Measurements from ENCODE around the gene RFX7.

- no peak for TF ChIP-seq EP300 (IDR thresholded peaks at IDR 0.05)
- TF ChIP-seq CTCF (IDR thresholded peaks at IDR 0.05): no peak
- no peak for TF ChIP-seq POLR2A (IDR thresholded peaks at IDR 0.05)
- no peak for TF ChIP-seq POLR2AphosphoS5 (IDR thresholded peaks at IDR 0.05)
Observed at GRCh38 chr15:56247266-56247665, 3.6 kb upstream of the RFX7 start.
